Thyroid gland (tissue), 4 donors: ENCODE data around the gene KRTAP4-5.

ENCODE experiments used
- CTCF ChIP-seq, 6 experiments: fragments of 200-600 bp in 3 of 6; fragments of 450-650 bp in 3 of 6; sonication (generic) in 3 of 6; IDR thresholded peaks; one replicate each; pipeline ENCODE4 v1.5.1; 2016 to 2019; ENCODE audit warnings: antibody characterized with exemption in 6 of 6, mild to moderate bottlenecking in 2 of 6, inconsistent platforms in 1 of 6, moderate library complexity in 1 of 6
- POLR2A ChIP-seq, 2 donors: fragments of 450-650 bp; IDR thresholded peaks; one replicate each; pipeline ENCODE4 v1.6.1; 2017; ENCODE audit warnings: antibody characterized with exemption in 2 of 2, mild to moderate bottlenecking in 2 of 2, moderate library complexity in 1 of 2

GRCh38 chr17:41103896-41104295 lies 45.7 kb downstream of the KRTAP4-5 start:
- TF ChIP-seq CTCF (IDR thresholded peaks at IDR 0.05) (no peak), POLR2A (IDR thresholded peaks at IDR 0.05) (no peak)
